ENCODE data around the gene OPHN1. TPM values are rescaled to one million over a fixed set of nuclear protein-coding genes. Genes with fewer than 3 reads are reported as not detected.
"Not testable (repeated sequence)": the region's sequence is repeated elsewhere in the genome, so short reads cannot be mapped to it uniquely, and the experiment has no call there.

Gene OPHN1
- total RNA-seq, 1 donor, result 9.4 TPM

- DNase-seq (ENCODE audit: low read depth), result no peak
- TF ChIP-seq, protein P1, sequence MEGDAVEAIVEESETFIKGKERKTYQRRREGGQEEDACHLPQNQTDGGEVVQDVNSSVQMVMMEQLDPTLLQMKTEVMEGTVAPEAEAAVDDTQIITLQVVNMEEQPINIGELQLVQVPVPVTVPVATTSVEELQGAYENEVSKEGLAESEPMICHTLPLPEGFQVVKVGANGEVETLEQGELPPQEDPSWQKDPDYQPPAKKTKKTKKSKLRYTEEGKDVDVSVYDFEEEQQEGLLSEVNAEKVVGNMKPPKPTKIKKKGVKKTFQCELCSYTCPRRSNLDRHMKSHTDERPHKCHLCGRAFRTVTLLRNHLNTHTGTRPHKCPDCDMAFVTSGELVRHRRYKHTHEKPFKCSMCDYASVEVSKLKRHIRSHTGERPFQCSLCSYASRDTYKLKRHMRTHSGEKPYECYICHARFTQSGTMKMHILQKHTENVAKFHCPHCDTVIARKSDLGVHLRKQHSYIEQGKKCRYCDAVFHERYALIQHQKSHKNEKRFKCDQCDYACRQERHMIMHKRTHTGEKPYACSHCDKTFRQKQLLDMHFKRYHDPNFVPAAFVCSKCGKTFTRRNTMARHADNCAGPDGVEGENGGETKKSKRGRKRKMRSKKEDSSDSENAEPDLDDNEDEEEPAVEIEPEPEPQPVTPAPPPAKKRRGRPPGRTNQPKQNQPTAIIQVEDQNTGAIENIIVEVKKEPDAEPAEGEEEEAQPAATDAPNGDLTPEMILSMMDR (IDR thresholded peaks at IDR 0.05; ENCODE audit: insufficient read depth, low read length), result no peak
- no peak overlapping the region for H3K4me3 ChIP-seq (ENCODE audit: low read depth, low read length)
Measured at GRCh38 chrX:68284281-68284904, 148.9 kb downstream of the OPHN1 start.

DNA sequence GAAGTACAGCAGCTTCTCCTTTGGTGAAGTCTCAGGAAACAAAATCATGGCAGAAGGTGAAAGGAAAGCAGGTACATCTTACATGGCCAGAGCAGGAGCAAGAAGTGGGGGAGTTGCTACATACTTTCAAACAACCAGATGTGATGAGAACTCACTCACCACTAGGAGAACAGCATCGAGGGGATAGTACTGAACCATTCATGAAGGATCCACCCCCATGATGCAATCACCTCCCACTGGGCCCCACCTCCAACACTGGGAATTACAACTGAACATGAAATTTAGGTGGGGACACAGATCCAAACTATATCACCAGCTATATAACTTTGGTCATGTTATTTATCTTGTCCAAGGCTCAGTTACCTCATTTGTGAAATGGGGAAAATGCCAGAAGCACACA lies 159.4 kb downstream of the OPHN1 start:
- TF ChIP-seq, protein P1 (IDR thresholded peaks at IDR 0.05; ENCODE audit: insufficient read depth, low read length), result no peak
- peak; percentile 14 for DNase-seq (ENCODE audit: low read depth)
- no peak overlapping the region for H3K4me3 ChIP-seq (ENCODE audit: low read depth, low read length)

- not testable (repeated sequence) for DNase-seq (ENCODE audit: low read depth); H3K4me3 ChIP-seq (ENCODE audit: low read depth, low read length)
Measured at GRCh38 chrX:68264793-68265192, 168.5 kb downstream of the OPHN1 start.

- H3K4me3 ChIP-seq (ENCODE audit: low read depth, low read length), result no peak overlapping the region
- TF ChIP-seq, protein P1 (IDR thresholded peaks at IDR 0.05; ENCODE audit: insufficient read depth, low read length), result no peak
- peak; percentile 29 for DNase-seq (ENCODE audit: low read depth)
Measured at GRCh38 chrX:68261060-68261672, 172.1 kb downstream of the OPHN1 start.

DNA sequence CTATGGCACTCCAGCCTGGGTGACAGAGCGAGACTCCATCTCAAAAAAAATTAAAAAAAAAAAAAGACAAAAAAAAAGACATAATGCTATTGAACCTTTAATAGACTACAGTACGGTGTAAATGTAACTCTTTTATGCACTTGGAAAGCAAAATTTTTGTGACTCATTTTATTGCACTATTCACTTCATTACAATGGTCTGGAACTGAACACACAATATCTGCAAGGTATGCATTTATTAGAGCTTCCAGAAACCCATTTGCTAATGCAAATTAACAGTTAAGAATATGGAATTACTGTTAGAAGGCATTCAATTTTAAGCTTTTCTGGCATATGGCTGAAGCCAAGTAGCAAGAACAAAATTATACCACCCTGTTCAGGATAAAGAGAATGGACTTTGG lies 176.3 kb downstream of the OPHN1 start:
- TF ChIP-seq, protein P1 (IDR thresholded peaks at IDR 0.05; ENCODE audit: insufficient read depth, low read length), result no peak
- no peak for DNase-seq (ENCODE audit: low read depth)
- H3K4me3 ChIP-seq (ENCODE audit: low read depth, low read length), result no peak overlapping the region

- TF ChIP-seq, protein P1 (IDR thresholded peaks at IDR 0.05; ENCODE audit: insufficient read depth, low read length), result no peak
- no peak for DNase-seq (ENCODE audit: low read depth)
- H3K4me3 ChIP-seq (ENCODE audit: low read depth, low read length), result no peak overlapping the region
Measured at GRCh38 chrX:68254738-68255645, 178.3 kb downstream of the OPHN1 start.

DNA sequence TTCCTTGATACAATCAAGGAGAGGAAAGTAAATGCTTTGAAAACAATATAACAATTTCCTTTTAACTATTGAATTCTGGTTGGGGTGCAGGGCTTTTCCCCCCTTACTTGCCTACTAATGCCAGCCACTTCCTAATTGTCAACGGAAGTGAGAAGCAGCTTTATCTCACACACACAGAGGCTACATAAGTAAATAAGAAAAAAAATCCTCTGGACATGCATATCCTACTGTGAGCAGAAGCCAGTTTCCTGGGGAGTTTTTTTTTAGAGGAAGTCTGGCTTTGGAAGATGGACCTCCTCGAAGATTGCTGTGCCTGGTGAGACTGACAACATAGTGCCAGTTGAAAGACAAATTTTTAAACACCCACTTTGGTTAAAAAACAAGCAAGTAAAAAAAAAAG lies 180.6 kb downstream of the OPHN1 start:
- TF ChIP-seq, protein P1 (IDR thresholded peaks at IDR 0.05; ENCODE audit: insufficient read depth, low read length), result no peak
- no peak for DNase-seq (ENCODE audit: low read depth)
- no peak overlapping the region for H3K4me3 ChIP-seq (ENCODE audit: low read depth, low read length)
